Fibroblast of gingiva (primary cell): Measurements from ENCODE around the gene CAMK2G.
"Not testable (repeated sequence)": the region's sequence is repeated elsewhere in the genome, so short reads cannot be mapped to it uniquely, and the experiment has no call there.

ENCODE experiments used
- DNase-seq: peaks from one replicate; pipeline ENCODE4 v3.0.0-alpha.2; 2011; ENCODE audit warnings: low read depth

CAMK2G gene

GRCh38 chr10:73839276-73839966 lies 34.9 kb downstream of the CAMK2G start:
- DNase-seq: no peak

- no peak for DNase-seq
These were observed 35.5 kb downstream of the CAMK2G start for GRCh38 chr10:73838827-73839226.

- no peak for DNase-seq
These were observed 36.3 kb downstream of the CAMK2G start for GRCh38 chr10:73838008-73838567.

GRCh38 chr10:73837072-73837471 lies 37.3 kb downstream of the CAMK2G start:
- peak; percentile 81 for DNase-seq

GRCh38 chr10:73836427-73836980 lies 37.9 kb downstream of the CAMK2G start:
- peak; percentile 41 for DNase-seq

GRCh38 chr10:73829090-73829489 lies 45.3 kb downstream of the CAMK2G start:
- not testable (repeated sequence) for DNase-seq

- no peak for DNase-seq
These were observed 46.2 kb downstream of the CAMK2G start for GRCh38 chr10:73828161-73828560.

GRCh38 chr10:73827346-73828089 lies 46.8 kb downstream of the CAMK2G start:
- DNase-seq: peak; percentile 81

- no peak for DNase-seq
These were observed 50.1 kb downstream of the CAMK2G start for GRCh38 chr10:73824146-73824725.

GRCh38 chr10:73823391-73823790 lies 51.0 kb downstream of the CAMK2G start:
- DNase-seq: no peak

- no peak for DNase-seq
These were observed 54.8 kb downstream of the CAMK2G start for GRCh38 chr10:73819513-73820093.

- DNase-seq: no peak
These were observed 55.3 kb downstream of the CAMK2G start for GRCh38 chr10:73819081-73819480.

GRCh38 chr10:73818402-73818801 lies 56.0 kb downstream of the CAMK2G start:
- no peak for DNase-seq

GRCh38 chr10:73817826-73818225 lies 56.5 kb downstream of the CAMK2G start:
- no peak for DNase-seq

GRCh38 chr10:73816917-73817729 lies 57.2 kb downstream of the CAMK2G start:
- DNase-seq: no peak

- no peak for DNase-seq
These were observed 58.7 kb downstream of the CAMK2G start for GRCh38 chr10:73815719-73816030.

GRCh38 chr10:73814896-73815718 lies 59.2 kb downstream of the CAMK2G start:
- DNase-seq: no peak

GRCh38 chr10:73814276-73814895 lies 60.0 kb downstream of the CAMK2G start:
- DNase-seq: no peak

- DNase-seq: no peak
These were observed 61.0 kb downstream of the CAMK2G start for GRCh38 chr10:73813333-73813732.

GRCh38 chr10:73812657-73813056 lies 61.7 kb downstream of the CAMK2G start:
- DNase-seq: no peak
